GM12878 (cell line): Measurements from ENCODE around the gene ZNF860. TPM values are rescaled to one million over a fixed set of nuclear protein-coding genes. Genes with fewer than 3 reads are reported as not detected.

ENCODE experiments used
- ATAC-seq: fragments of 200-7000 bp; cut with Tn5 transposase; 3 replicates; pipeline ENCODE4 v1.9.1; 2020; ENCODE audit warnings: mild to moderate bottlenecking, moderate library complexity
- BruUV-seq: library from RNA; stranded (reverse); fragments of 400-500 nt; replicated peaks from 2 replicates; lab custom pipeline; 2021; lab: Mats Ljungman, UMichigan
- CTCF ChIA-PET: fragments of 300-600 bp; sonication (Branson Sonifier 250); formaldehyde crosslinking; extraction: SDS; loops from one replicate; lab custom pipeline; 2021; ENCODE audit warnings: inconsistent platforms; lab: Yijun Ruan, JAX
- POLR2A ChIA-PET: fragments of 350-600 bp; formaldehyde crosslinking; extraction: SDS; loops from one replicate; lab custom pipeline; 2021; ENCODE audit warnings: inconsistent platforms; lab: Charles Lee
- RAD21 ChIA-PET: fragments of 300-600 bp; sonication (Branson Sonifier 250); formaldehyde crosslinking; loops from one replicate; lab custom pipeline; 2023; ENCODE audit warnings: antibody characterized with exemption; ENCODE audit not compliant: unreplicated experiment; lab: Charles Lee
- SMC1A ChIA-PET: fragments of 300-600 bp; sonication (Branson Sonifier 250); formaldehyde crosslinking; loops from one replicate; lab custom pipeline; 2023; ENCODE audit not compliant: unreplicated experiment, uncharacterized antibody; lab: Charles Lee
- DNase-seq: peaks from one replicate; pipeline ENCODE4 v3.0.0-alpha.2; 2011; ENCODE audit warnings: low read depth, low spot score
- FAIRE-seq: peaks from 3 replicates; lab custom pipeline; 2011; peaks lifted over from hg19 to GRCh38; lab: Jason Lieb, UNC
- H2AFZ ChIP-seq: 2 replicates; pipeline ENCODE4 v1.6.0; 2011; ENCODE audit warnings: low read depth, low read length, control low read depth; ENCODE audit not compliant: control insufficient read depth
- H3K27ac ChIP-seq: 2 replicates; pipeline ENCODE4 v1.5.1; 2011; ENCODE audit warnings: control low read depth; ENCODE audit not compliant: control insufficient read depth, insufficient read depth
- H3K27me3 ChIP-seq, 2 experiments: replicated peaks in 1 of 2; 2 replicates each; pipeline versions ENCODE4 v1.6.0 to v1.6.1; 2011; ENCODE audit warnings: low read length in 1 of 2; ENCODE audit not compliant: control insufficient read depth in 2 of 2, insufficient read depth in 2 of 2
- H3K36me3 ChIP-seq, 2 experiments: 2 replicates each; pipeline ENCODE4 v1.5.1; 2011; ENCODE audit warnings: low read length in 1 of 2; ENCODE audit not compliant: control insufficient read depth in 2 of 2, insufficient read depth in 2 of 2
- H3K4me1 ChIP-seq: 2 replicates; pipeline ENCODE4 v1.6.1; 2011; ENCODE audit warnings: mild to moderate bottlenecking, low read length, moderate library complexity, mixed read lengths; ENCODE audit not compliant: control insufficient read depth, insufficient read depth
- H3K4me2 ChIP-seq: 2 replicates; pipeline ENCODE4 v1.6.0; 2011; ENCODE audit warnings: control low read depth; ENCODE audit not compliant: control insufficient read depth, insufficient read depth
- H3K4me3 ChIP-seq: fragments of 200-600 bp; sonication (generic); 2 replicates; pipeline ENCODE4 v1.5.1; 2016
- H3K79me2 ChIP-seq: 2 replicates; pipeline ENCODE4 v1.6.0; 2011; ENCODE audit warnings: low read length; ENCODE audit not compliant: control insufficient read depth, insufficient read depth
- H3K9ac ChIP-seq: 2 replicates; pipeline ENCODE4 v1.8.0; 2011; ENCODE audit warnings: low read length, control low read depth, mixed read lengths; ENCODE audit not compliant: control insufficient read depth, insufficient read depth
- H3K9me3 ChIP-seq: replicated peaks from 3 replicates; pipeline ENCODE4 v1.5.1; 2011; ENCODE audit warnings: mild to moderate bottlenecking, low read length; ENCODE audit not compliant: control insufficient read depth, insufficient read depth
- H4K20me1 ChIP-seq: 2 replicates; pipeline ENCODE4 v1.6.0; 2011; ENCODE audit not compliant: control insufficient read depth, insufficient read depth
- CHD2 ChIP-seq: IDR thresholded peaks from 2 replicates; pipeline ENCODE4 v1.6.1; 2011; ENCODE audit warnings: low read depth, low read length, improper control_type of control experiment, borderline replicate concordance
- DPF2 ChIP-seq: fragments of 450-650 bp; IDR thresholded peaks from 2 replicates; pipeline ENCODE4 v1.6.1; 2017; ENCODE audit warnings: mild to moderate bottlenecking
- E4F1 ChIP-seq: fragments of 450-650 bp; IDR thresholded peaks from 2 replicates; pipeline ENCODE4 v1.6.1; 2018; ENCODE audit warnings: borderline replicate concordance, mild to moderate bottlenecking; ENCODE audit not compliant: partially characterized antibody
- EGR1 ChIP-seq, 2 experiments: IDR thresholded peaks; 1 replicate in 1 of 2; 2 replicates in 1 of 2; pipeline ENCODE4 v1.6.1; 2011 to 2012; ENCODE audit warnings: low read depth in 2 of 2, low read length in 2 of 2, borderline replicate concordance in 1 of 2, mild to moderate bottlenecking in 1 of 2, moderate library complexity in 1 of 2
- ESRRA ChIP-seq: IDR thresholded peaks from 2 replicates; pipeline ENCODE4 v1.6.1; 2012; ENCODE audit warnings: mild to moderate bottlenecking, low read length, improper control_type of control experiment
- HDAC6 ChIP-seq: fragments of 200-600 bp; sonication (generic); IDR thresholded peaks from one replicate; pipeline ENCODE4 v1.8.0; 2017; ENCODE audit warnings: antibody characterized with exemption; ENCODE audit not compliant: unreplicated experiment
- NR2F1 ChIP-seq: fragments of 450-650 bp; conservative IDR thresholded peaks from 2 replicates; pipeline ENCODE4 v1.6.1; 2017; ENCODE audit warnings: mild to moderate bottlenecking
- PAX8 ChIP-seq: fragments of 450-650 bp; IDR thresholded peaks from 2 replicates; pipeline ENCODE4 v1.6.1; 2017; ENCODE audit warnings: mild to moderate bottlenecking, moderate library complexity
- PBX3 ChIP-seq: IDR thresholded peaks from 2 replicates; pipeline ENCODE4 v1.6.1; 2011; ENCODE audit warnings: mild to moderate bottlenecking, low read depth, low read length, moderate library complexity; ENCODE audit not compliant: insufficient replicate concordance
- SMAD5 ChIP-seq: IDR thresholded peaks from 2 replicates; pipeline ENCODE4 v1.6.1; 2016; ENCODE audit warnings: antibody characterized with exemption, low read depth
- SREBF1 ChIP-seq: IDR thresholded peaks from 2 replicates; pipeline ENCODE4 v1.6.1; 2012; ENCODE audit warnings: mild to moderate bottlenecking, low read length
- STAT1 ChIP-seq: fragments of 450-650 bp; conservative IDR thresholded peaks from 2 replicates; pipeline ENCODE4 v1.6.1; 2014; ENCODE audit warnings: antibody characterized with exemption, mild to moderate bottlenecking
- YY1 ChIP-seq: IDR thresholded peaks from 2 replicates; pipeline ENCODE4 v1.6.1; 2011; ENCODE audit warnings: low read depth, mild to moderate bottlenecking, low read length
- WGBS: methylation state at CpG from one replicate; pipeline ENCODE4 v1.1.6; 2016; ENCODE audit warnings: low lambda C conversion rate; ENCODE audit not compliant: insufficient replicate concordance, insufficient coverage; ENCODE audit errors: missing lambda C conversion rate; 5-methylcytosine and 5-hydroxymethylcytosine counted together
- in situ Hi-C: fragments of 300-500 bp; cut with MboI; formaldehyde crosslinking; loops from 9 replicates; pipeline ENCODE4 v1.14.3; 2018; ENCODE audit warnings: mixed read lengths
- intact Hi-C: fragments of 100-400 bp; cut with micrococcal nuclease; formaldehyde crosslinking; loops from one replicate; pipeline ENCODE4 v1.14.2; 2022; ENCODE audit not compliant: unreplicated experiment
- polyA plus RNA-seq, 11 experiments: library from polyadenylated mRNA; depleted of rRNA in 4 of 11; unstranded in 6 of 11; stranded (reverse) in 5 of 11; fragments of >200 nt; fragmentation: Nextera tagmentation in 4 of 11; fragmentation: Illumina TruSeq in 1 of 11; extraction: Ambion mirVana in 4 of 11; extraction: Trizol in 1 of 11; gene quantifications; 1 replicate in 1 of 11; 2 replicates in 10 of 11; pipeline versions ENCODE4 v1.2.1 to v1.2.3, GENCODE V29; 2011 to 2016; ENCODE audit warnings: inconsistent platforms in 2 of 11, missing spikeins in 2 of 11, low read depth in 1 of 11
- total RNA-seq, 4 experiments: library from RNA; depleted of rRNA in 3 of 4; stranded (reverse); fragments of >200 nt in 3 of 4; fragmentation: Illumina TruSeq in 1 of 4; extraction: Trizol in 1 of 4; gene quantifications; 2 replicates each; pipeline versions ENCODE4 v1.2.1 to v1.2.3, GENCODE V29; 2013 to 2021

The ZNF860 gene
- total and polyA plus RNA-seq, 10 of the 15 experiments (the other 5 are each of a cell fraction or from before 2014, with no cell fraction given): not detected

GRCh38 chr3:31958701-31959152, 22.8 kb upstream of the ZNF860 start:
- FAIRE-seq: no peak
- Histone ChIP-seq H4K20me1 (no peaks in the 10 kb centered on the region), H3K4me3 (no peak overlapping the region), H3K9me3 (peaks cover 5% of the 10 kb centered on the region; the same call in 2 of the 3 replicates), H3K9ac (no peak overlapping the region), H3K4me2 (no peak overlapping the region), H3K36me3 (no peaks in the 10 kb centered on the region), H3K27me3 (no peaks in the 10 kb centered on the region), H3K27ac (no peak overlapping the region), H2AFZ (no peak overlapping the region), H3K79me2 (no peaks in the 10 kb centered on the region), H3K4me1 (no peaks in the 10 kb centered on the region)
- CTCF ChIA-PET: no interaction called here
- POLR2A ChIA-PET: no interaction called here
- RAD21 ChIA-PET: no interaction called here
- in situ Hi-C loops (no loop called here), intact Hi-C loops (no loop called here)
- SMC1A ChIA-PET: no interaction called here
- ATAC-seq: no peak
- no peak for DNase-seq
- BruUV-seq: no TSS peak
- 29% methylated on average over 3 of the region's 3 CpGs for WGBS
- TF ChIP-seq PAX8: no peak
- no peak for TF ChIP-seq STAT1
- TF ChIP-seq PBX3: no peak
- TF ChIP-seq SMAD5: no peak
- TF ChIP-seq YY1: no peak
- no peak for TF ChIP-seq NR2F1

- no peaks in the 10 kb centered on the region for H3K4me1 ChIP-seq
- CTCF ChIA-PET: no interaction called here
- H3K79me2 ChIP-seq: no peaks in the 10 kb centered on the region
- SMC1A ChIA-PET: no interaction called here
- 32% methylated on average over 2 of the region's 2 CpGs for WGBS
- no peak overlapping the region for H3K27ac ChIP-seq
- in situ Hi-C loops: no loop called here
- H3K27me3 ChIP-seq: no peaks in the 10 kb centered on the region
- BruUV-seq: no TSS peak
- TF ChIP-seq EGR1 (IDR thresholded peaks at IDR 0.05; ENCODE audit: borderline replicate concordance in 1 of 2, low read depth in 2 of 2, low read length in 2 of 2): no peak
- no peak for TF ChIP-seq CHD2
- no peak for TF ChIP-seq DPF2
- no peak for TF ChIP-seq SREBF1
- no peak for TF ChIP-seq ESRRA
- TF ChIP-seq HDAC6: no peak
- TF ChIP-seq E4F1: no peak
- TF ChIP-seq, all 136 proteins: peak for 0
- intact Hi-C loops: no loop called here
- no peak overlapping the region for H3K4me2 ChIP-seq
- peaks cover 5% of the 10 kb centered on the region; the same call in 2 of the 3 replicates for H3K9me3 ChIP-seq
- DNase-seq (no peak), ATAC-seq (no peak), FAIRE-seq (no peak)
- no peak overlapping the region for H2AFZ ChIP-seq
- RAD21 ChIA-PET: no interaction called here
- no peaks in the 10 kb centered on the region for H3K36me3 ChIP-seq
- H3K4me3 ChIP-seq: no peak overlapping the region
- H3K9ac ChIP-seq: no peak overlapping the region
- H4K20me1 ChIP-seq: no peaks in the 10 kb centered on the region
- POLR2A ChIA-PET: no interaction called here
Measured at GRCh38 chr3:31959251-31959650, 22.3 kb upstream of the ZNF860 start.
